Activated CD8-positive, alpha-beta T cell treated with anti-CD3 and anti-CD28 coated beads, Interleukin-2, amount 10 ng/mL, durations not matched to agents 7 days and 5 days (primary cell): ENCODE results near the gene MTFR1L. TPM values are rescaled to one million over a fixed set of nuclear protein-coding genes. Genes with fewer than 3 reads are reported as not detected.
A peak's percentile ranks its signal among the peaks of the same experiment; 100 is the strongest.

ENCODE experiments used
- ATAC-seq: fragments of 150-1000 bp; cut with Tn5 transposase; one replicate; pipeline ENCODE4 v1.10.0; 2021; ENCODE audit warnings: moderate library complexity
- CTCF ChIA-PET: fragments of 350-600 bp; sonication (Branson Sonifier 250); formaldehyde crosslinking; loops from one replicate; lab custom pipeline; 2021; ENCODE audit warnings: antibody characterized with exemption; lab: Charles Lee
- POLR2A ChIA-PET: fragments of 350-600 bp; sonication (Branson Sonifier 250); formaldehyde crosslinking; loops from one replicate; lab custom pipeline; 2021; ENCODE audit warnings: antibody characterized with exemption; lab: Charles Lee
- DNase-seq: peaks from one replicate; pipeline ENCODE4 v3.0.0-alpha.2; 2020
- H3K27ac Mint-ChIP-seq: one replicate; pipeline ENCODE4 v1.8.0; 2021; ENCODE audit warnings: mild to moderate bottlenecking, mixed read lengths
- H3K27me3 Mint-ChIP-seq: one replicate; pipeline ENCODE4 v1.8.0; 2021; ENCODE audit warnings: low read depth, mixed read lengths
- H3K36me3 Mint-ChIP-seq: one replicate; pipeline ENCODE4 v1.8.0; 2021; ENCODE audit warnings: low read depth, mixed read lengths
- H3K4me1 Mint-ChIP-seq: one replicate; pipeline ENCODE4 v1.8.0; 2021; ENCODE audit warnings: low read depth, mixed read lengths
- H3K4me3 Mint-ChIP-seq: one replicate; pipeline ENCODE4 v1.8.0; 2021; ENCODE audit warnings: mild to moderate bottlenecking, mixed read lengths
- H3K9me3 Mint-ChIP-seq: one replicate; pipeline ENCODE4 v1.8.0; 2022; ENCODE audit warnings: mixed read lengths; ENCODE audit not compliant: insufficient read depth
- total RNA-seq, 2 experiments: library from RNA; stranded (reverse); gene quantifications; one replicate each; pipeline ENCODE4 v1.2.3, GENCODE V29; 2021

The MTFR1L gene
- total RNA-seq, 2 experiments from 2014 or later = 26.2 to 26.7 TPM

GRCh38 chr1:25794325-25794724, 25.4 kb upstream of the MTFR1L start:
- ChIA-PET CTCF (interaction anchor here (0.7 to 2.6 kb wide), 5 partner anchors 18 to 328 kb away, joined by 3 to 9 read pairs (median 5); no protein-coding TSS in a partner anchor), POLR2A (interaction anchor here (0.6 to 1.3 kb wide), 2 partner anchors 23 to 110 kb away, joined by 3 read pairs; no protein-coding TSS in a partner anchor)
- H3K36me3 Mint-ChIP-seq = peaks cover 2% of the 10 kb centered on the region
- H3K4me3 Mint-ChIP-seq = no peak overlapping the region
- peaks cover 9% of the 10 kb centered on the region for H3K27me3 Mint-ChIP-seq
- no peak overlapping the region for H3K27ac Mint-ChIP-seq
- H3K4me1 Mint-ChIP-seq = peaks cover 41% of the 10 kb centered on the region
- ATAC-seq = no peak
- H3K9me3 Mint-ChIP-seq = no peaks in the 10 kb centered on the region
- no peak for DNase-seq

GRCh38 chr1:25795211-25795610, 24.5 kb upstream of the MTFR1L start:
- no peak for DNase-seq
- ChIA-PET CTCF (interaction anchor here (0.7 to 2.6 kb wide), 8 partner anchors 174 to 290 kb away, joined by 3 to 10 read pairs (median 4); no protein-coding TSS in a partner anchor), POLR2A (interaction anchor here (1.1 kb wide), 1 partner anchor 26 kb away, joined by 3 read pairs; no protein-coding TSS in a partner anchor)
- Mint-ChIP-seq H3K4me3 (no peak overlapping the region), H3K9me3 (no peaks in the 10 kb centered on the region), H3K36me3 (peaks cover under 1% of the 10 kb centered on the region), H3K27ac (no peak overlapping the region), H3K27me3 (peaks cover 9% of the 10 kb centered on the region), H3K4me1 (peaks cover 44% of the 10 kb centered on the region)
- ATAC-seq = no peak

DNA sequence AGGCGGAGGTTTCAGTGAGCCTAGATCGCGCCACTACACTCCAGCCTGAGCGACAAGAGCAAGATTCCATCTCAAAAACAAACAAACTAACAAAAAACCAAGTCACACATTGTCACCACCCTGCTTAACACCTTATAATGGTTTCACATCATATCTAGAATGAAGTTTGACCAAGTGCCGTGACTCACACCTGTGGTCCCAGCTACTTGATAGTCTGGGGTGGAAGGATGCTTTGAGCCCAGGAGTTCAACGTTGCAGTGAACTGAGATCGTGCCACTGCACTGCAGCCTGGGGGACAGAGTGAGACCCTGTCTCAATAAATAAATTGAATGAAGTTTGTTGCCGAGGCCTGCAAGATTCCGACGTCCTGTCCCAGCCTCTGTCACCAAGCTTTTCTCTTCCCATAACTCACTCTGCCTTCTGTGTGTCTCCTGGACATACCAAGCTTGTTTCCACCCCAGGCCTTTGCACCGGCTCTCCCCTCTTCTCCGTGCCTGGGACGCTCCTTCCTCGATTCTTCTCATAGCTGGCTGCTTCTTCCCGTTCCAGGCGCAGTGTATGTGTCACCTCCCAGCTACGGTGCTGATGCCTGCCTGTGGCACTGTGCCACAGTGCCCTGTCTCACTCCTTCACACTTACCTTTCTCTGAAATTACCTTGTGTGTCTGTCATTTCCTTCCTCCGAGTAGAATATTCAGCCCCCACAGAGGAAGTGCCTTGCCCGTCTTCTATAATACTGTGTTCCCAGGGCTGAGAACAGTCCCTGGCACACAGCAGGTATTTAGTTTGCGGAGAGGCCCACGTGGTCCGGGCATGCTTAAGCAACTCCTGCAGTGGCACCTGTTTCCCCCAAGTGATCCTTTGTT, 23.6 kb upstream of the MTFR1L start:
- peaks cover 13% of the 10 kb centered on the region for H3K27me3 Mint-ChIP-seq
- DNase-seq (no peak), ATAC-seq (peak; percentile 27)
- peak overlapping the region; percentile 70 for H3K27ac Mint-ChIP-seq
- CTCF ChIA-PET = interaction anchor here (0.7 to 1.6 kb wide), 10 partner anchors 22 to 293 kb away, joined by 3 to 10 read pairs (median 4); no protein-coding TSS in a partner anchor
- H3K36me3 Mint-ChIP-seq = no peaks in the 10 kb centered on the region
- no peak overlapping the region for H3K4me3 Mint-ChIP-seq
- H3K9me3 Mint-ChIP-seq = no peaks in the 10 kb centered on the region
- peaks cover 50% of the 10 kb centered on the region for H3K4me1 Mint-ChIP-seq
- POLR2A ChIA-PET = interaction anchor here (1.1 kb wide), 2 partner anchors 22 to 27 kb away, joined by 3 to 5 read pairs; no protein-coding TSS in a partner anchor

DNA sequence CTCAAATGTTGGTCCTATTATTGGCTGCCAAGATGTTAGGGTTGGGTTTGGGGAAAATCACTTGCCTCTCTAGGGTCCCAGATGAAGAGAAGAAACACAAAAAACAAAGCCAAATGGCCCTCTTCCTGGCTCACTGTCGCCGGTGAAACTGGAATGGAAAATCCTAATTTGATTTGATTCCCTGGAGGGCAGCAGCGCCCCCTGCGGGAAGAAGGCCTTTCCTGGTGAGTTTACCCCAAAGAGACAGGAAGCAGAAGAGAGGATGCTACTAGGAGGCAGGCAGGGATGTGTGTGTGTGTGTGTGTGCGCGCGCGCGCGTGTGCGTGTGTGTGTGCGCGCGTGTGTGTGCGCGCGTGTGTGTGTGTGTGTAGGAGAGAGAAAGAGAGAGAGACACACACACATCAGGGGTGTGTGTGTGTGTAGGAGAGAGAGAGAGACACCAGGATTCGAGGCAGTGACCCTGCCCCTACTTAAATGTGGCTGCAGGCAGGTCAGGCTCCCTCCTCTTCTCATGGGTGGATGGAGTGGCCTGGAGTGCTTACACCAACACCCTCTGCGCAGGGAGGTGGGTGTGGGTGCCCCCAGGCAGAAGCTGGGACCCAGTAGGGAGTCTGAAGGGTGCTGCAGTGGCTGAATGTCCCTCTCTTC, 22.8 kb upstream of the MTFR1L start:
- peak overlapping the region; percentile 70 for H3K27ac Mint-ChIP-seq
- no peaks in the 10 kb centered on the region for H3K9me3 Mint-ChIP-seq
- H3K4me3 Mint-ChIP-seq = peak overlapping the region; percentile 33
- CTCF ChIA-PET = interaction anchor here (1.0 to 7.1 kb wide), 13 partner anchors 9 to 294 kb away, joined by 3 to 68 read pairs (median 7); no protein-coding TSS in a partner anchor
- no peaks in the 10 kb centered on the region for H3K36me3 Mint-ChIP-seq
- POLR2A ChIA-PET = interaction anchor here (1.1 kb wide), 1 partner anchor 23 kb away, joined by 5 read pairs; no protein-coding TSS in a partner anchor
- H3K27me3 Mint-ChIP-seq = peaks cover 13% of the 10 kb centered on the region
- ATAC-seq = peak; percentile 73
- peaks cover 50% of the 10 kb centered on the region for H3K4me1 Mint-ChIP-seq
- peak; percentile 87 for DNase-seq

GRCh38 chr1:25797939-25798338, 21.8 kb upstream of the MTFR1L start:
- H3K4me3 Mint-ChIP-seq = no peak overlapping the region
- no peaks in the 10 kb centered on the region for H3K9me3 Mint-ChIP-seq
- POLR2A ChIA-PET = no interaction called here
- no peak for ATAC-seq
- peaks cover 13% of the 10 kb centered on the region for H3K27me3 Mint-ChIP-seq
- H3K27ac Mint-ChIP-seq = no peak overlapping the region
- CTCF ChIA-PET = interaction anchor here (0.6 to 7.1 kb wide), 15 partner anchors 10 to 394 kb away, joined by 3 to 68 read pairs (median 4); partner anchors contain the start of gene LDLRAP1
- peaks cover 54% of the 10 kb centered on the region for H3K4me1 Mint-ChIP-seq
- peak; percentile 44 for DNase-seq
- H3K36me3 Mint-ChIP-seq = no peaks in the 10 kb centered on the region

DNA sequence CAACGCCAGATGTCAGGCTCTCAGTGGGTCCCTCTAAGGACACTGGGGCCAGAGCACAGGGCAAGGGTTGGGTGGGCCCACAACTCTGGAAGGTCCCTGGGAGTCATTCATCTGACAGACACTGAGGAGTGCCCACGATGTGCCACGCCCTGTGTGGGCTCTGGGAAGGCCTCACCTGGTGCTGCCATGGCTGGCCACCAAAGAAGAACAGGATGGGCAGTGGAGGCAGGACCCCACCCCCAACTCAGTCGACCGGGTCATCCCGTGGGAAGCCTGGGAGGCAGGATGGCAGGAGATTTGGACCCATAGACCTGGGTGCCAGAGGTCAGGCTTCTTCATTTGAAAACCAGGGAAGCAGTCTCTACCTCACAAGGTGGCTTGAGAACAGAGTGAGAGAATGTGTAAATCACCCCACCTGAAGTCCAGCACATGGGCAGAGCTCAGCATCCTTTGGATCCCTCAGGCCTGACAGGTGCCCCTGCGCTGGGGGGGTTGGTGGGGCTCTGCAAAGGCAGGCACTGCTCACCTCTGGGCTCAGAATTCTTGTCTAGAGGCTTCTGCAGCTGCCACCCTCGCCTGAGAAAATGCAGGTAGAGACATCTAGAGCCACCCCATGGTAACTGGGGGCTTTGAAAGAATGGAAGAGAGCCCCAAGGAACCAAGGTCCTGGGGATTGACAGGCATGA, 20.9 kb upstream of the MTFR1L start:
- no peak for ATAC-seq
- H3K4me1 Mint-ChIP-seq = peaks cover 53% of the 10 kb centered on the region
- ChIA-PET CTCF (interaction anchor here (0.6 to 7.1 kb wide), 14 partner anchors 10 to 395 kb away, joined by 3 to 68 read pairs (median 4); partner anchors contain the start of gene LDLRAP1), POLR2A (no interaction called here)
- peaks cover 13% of the 10 kb centered on the region for H3K27me3 Mint-ChIP-seq
- H3K4me3 Mint-ChIP-seq = peak overlapping the region; percentile 57
- DNase-seq = no peak
- no peaks in the 10 kb centered on the region for H3K9me3 Mint-ChIP-seq
- no peak overlapping the region for H3K27ac Mint-ChIP-seq
- no peaks in the 10 kb centered on the region for H3K36me3 Mint-ChIP-seq

DNA sequence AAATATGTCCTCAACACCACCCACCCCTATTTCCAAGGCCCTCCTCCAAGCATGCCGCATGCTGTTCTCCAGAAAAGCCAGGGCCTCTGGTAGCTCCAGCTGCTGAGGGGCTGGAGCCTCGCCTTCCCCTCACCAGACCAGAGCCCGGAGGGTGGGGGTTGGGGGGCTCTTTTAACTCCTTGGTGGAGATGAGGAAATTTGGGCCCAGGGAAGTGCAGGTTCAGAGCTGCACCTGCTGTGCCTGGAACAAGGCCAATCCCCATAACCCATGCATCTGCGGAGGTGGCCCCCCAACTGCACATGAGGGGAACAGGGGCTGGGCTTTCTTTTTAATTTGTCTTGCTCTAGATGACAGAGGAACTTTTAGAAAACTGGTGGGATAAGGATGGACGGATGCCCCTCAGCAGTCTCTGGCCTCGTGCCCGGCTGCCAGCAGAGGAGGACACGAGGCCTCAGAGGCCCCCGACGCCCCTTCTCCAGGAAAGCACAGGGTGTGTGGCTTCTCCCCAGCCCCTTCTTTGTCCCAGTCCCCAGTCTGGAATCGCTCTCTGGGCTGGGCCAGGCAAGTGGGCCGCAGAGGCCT, 20.3 kb upstream of the MTFR1L start:
- POLR2A ChIA-PET = no interaction called here
- peaks cover 52% of the 10 kb centered on the region for H3K4me1 Mint-ChIP-seq

DNA sequence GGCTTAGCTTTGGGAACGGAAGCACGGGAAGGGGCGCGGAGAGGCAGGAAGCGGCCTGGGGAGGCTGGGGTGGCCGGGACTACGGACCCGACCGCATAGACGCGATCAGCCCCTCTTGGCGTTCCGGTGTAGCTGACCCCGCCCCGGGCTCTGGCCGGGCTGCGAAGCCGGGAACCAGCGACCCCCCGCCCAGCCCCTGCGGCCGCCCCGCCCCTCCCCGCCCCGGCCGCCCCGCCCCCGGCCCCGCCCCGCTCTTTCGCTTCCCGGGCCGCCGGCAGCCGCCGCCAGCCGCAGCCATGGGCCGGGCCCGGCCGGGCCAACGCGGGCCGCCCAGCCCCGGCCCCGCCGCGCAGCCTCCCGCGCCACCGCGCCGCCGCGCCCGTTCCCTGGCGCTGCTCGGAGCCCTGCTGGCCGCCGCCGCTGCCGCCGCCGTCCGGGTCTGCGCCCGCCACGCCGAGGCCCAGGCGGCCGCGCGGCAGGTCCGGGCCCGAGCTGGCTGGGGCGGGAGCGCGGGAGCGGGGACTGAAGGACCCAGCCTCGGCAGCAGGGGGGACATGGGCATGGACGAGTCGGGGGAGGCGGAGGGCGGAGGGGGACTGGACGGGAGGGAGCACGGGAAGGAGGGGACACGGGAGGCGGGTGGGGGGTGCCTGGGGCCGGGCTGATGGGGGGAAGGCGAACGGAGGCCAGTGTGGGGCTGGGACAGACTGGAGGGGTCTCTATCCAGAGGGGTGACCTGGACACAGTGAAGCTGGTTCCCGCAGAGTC, 19.6 kb upstream of the MTFR1L start, which contains the start of gene SELENON:
TSS of gene SELENON (plus strand) at position 259 of the 768 bp plus-strand sequence. CDS start at position 297, 38 bp downstream.
- ATAC-seq = peak; percentile 67
- Mint-ChIP-seq H3K27me3 (peaks cover 10% of the 10 kb centered on the region), H3K9me3 (no peaks in the 10 kb centered on the region), H3K36me3 (no peaks in the 10 kb centered on the region), H3K27ac (peak within 1 kb of the TSS; percentile 37), H3K4me1 (peaks cover 50% of the 10 kb centered on the region), H3K4me3 (peak within 1 kb of the TSS; percentile 74)
- ChIA-PET CTCF (interaction anchor here (1.3 to 7.1 kb wide), 5 partner anchors 9 to 267 kb away, joined by 3 to 68 read pairs (median 21); no protein-coding TSS in a partner anchor), POLR2A (no interaction called here)
- no peak for DNase-seq

More for the DNA sequence above, 20.3 kb upstream of the MTFR1L start:
- CTCF ChIA-PET = interaction anchor here (1.3 to 7.1 kb wide), 6 partner anchors 10 to 280 kb away, joined by 3 to 68 read pairs (median 14); no protein-coding TSS in a partner anchor
- peak overlapping the region; percentile 37 for H3K27ac Mint-ChIP-seq
- DNase-seq (no peak), ATAC-seq (no peak)
- H3K4me3 Mint-ChIP-seq = peak overlapping the region; percentile 57
- peaks cover 13% of the 10 kb centered on the region for H3K27me3 Mint-ChIP-seq
- H3K36me3 Mint-ChIP-seq = no peaks in the 10 kb centered on the region
- no peaks in the 10 kb centered on the region for H3K9me3 Mint-ChIP-seq

GRCh38 chr1:25800703-25801377, 18.9 kb upstream of the MTFR1L start:
- no peak for DNase-seq
- Mint-ChIP-seq H3K9me3 (no peaks in the 10 kb centered on the region), H3K36me3 (no peaks in the 10 kb centered on the region), H3K27me3 (peaks cover 10% of the 10 kb centered on the region), H3K4me1 (peaks cover 43% of the 10 kb centered on the region), H3K27ac (no peak overlapping the region), H3K4me3 (peak overlapping the region; percentile 74)
- no peak for ATAC-seq
- CTCF ChIA-PET = interaction anchor here (1.1 to 7.1 kb wide), 6 partner anchors 8 to 297 kb away, joined by 3 to 68 read pairs (median 6); no protein-coding TSS in a partner anchor
- POLR2A ChIA-PET = no interaction called here
